C4-2B (cell line): ENCODE data around the gene EZH1.

Experiments
- CTCF ChIP-seq: fragments of 450-650 bp; conservative IDR thresholded peaks from 2 replicates; pipeline ENCODE4 v1.5.1; 2017; ENCODE audit warnings: mild to moderate bottlenecking
- ZFX ChIP-seq: fragments of 450-650 bp; IDR thresholded peaks from 2 replicates; pipeline ENCODE4 v1.6.1; 2017

- no peak for TF ChIP-seq CTCF
- no peak for TF ChIP-seq ZFX
These were observed 49.3 kb downstream of the EZH1 start for GRCh38 chr17:42695500-42695899.
